Measurements from ENCODE around the gene UNC5C. TPM values are rescaled to one million over a fixed set of nuclear protein-coding genes. Genes with fewer than 3 reads are reported as not detected.

UNC5C gene
- total RNA-seq, 4 donors from 2014 or later: 3.3 to 21.6 (median 7.9) TPM

- Histone ChIP-seq H3K27me3 (no peaks in the 10 kb centered on the region), H3K27ac (no peak overlapping the region), H3K4me1 (no peaks in the 10 kb centered on the region), H3K36me3 (no peaks in the 10 kb centered on the region), H3K9me3 (no peaks in the 10 kb centered on the region), H3K4me3 (no peak overlapping the region)
- DNase-seq: no peak
- intact Hi-C loops (cut with DNase I; ENCODE audit: low total_unique reads): no loop called here
- TF ChIP-seq POLR2A (IDR thresholded peaks at IDR 0.05): no peak
- TF ChIP-seq, protein P1, sequence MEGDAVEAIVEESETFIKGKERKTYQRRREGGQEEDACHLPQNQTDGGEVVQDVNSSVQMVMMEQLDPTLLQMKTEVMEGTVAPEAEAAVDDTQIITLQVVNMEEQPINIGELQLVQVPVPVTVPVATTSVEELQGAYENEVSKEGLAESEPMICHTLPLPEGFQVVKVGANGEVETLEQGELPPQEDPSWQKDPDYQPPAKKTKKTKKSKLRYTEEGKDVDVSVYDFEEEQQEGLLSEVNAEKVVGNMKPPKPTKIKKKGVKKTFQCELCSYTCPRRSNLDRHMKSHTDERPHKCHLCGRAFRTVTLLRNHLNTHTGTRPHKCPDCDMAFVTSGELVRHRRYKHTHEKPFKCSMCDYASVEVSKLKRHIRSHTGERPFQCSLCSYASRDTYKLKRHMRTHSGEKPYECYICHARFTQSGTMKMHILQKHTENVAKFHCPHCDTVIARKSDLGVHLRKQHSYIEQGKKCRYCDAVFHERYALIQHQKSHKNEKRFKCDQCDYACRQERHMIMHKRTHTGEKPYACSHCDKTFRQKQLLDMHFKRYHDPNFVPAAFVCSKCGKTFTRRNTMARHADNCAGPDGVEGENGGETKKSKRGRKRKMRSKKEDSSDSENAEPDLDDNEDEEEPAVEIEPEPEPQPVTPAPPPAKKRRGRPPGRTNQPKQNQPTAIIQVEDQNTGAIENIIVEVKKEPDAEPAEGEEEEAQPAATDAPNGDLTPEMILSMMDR (IDR thresholded peaks at IDR 0.05): no peak
Observed at GRCh38 chr4:95256108-95256835, 292.5 kb downstream of the UNC5C start.

GRCh38 chr4:95255396-95256107 is 293.2 kb downstream of the UNC5C start:
- intact Hi-C loops (cut with DNase I; ENCODE audit: low total_unique reads): no loop called here
- no peak for DNase-seq
- Histone ChIP-seq H3K27ac (no peak overlapping the region), H3K4me1 (no peaks in the 10 kb centered on the region), H3K4me3 (no peak overlapping the region), H3K36me3 (no peaks in the 10 kb centered on the region), H3K27me3 (no peaks in the 10 kb centered on the region), H3K9me3 (no peaks in the 10 kb centered on the region)
- TF ChIP-seq, protein P1 (IDR thresholded peaks at IDR 0.05): no peak
- no peak for TF ChIP-seq POLR2A (IDR thresholded peaks at IDR 0.05)

GRCh38 chr4:95251568-95251967 is 297.2 kb downstream of the UNC5C start:
- TF ChIP-seq, protein P1 (IDR thresholded peaks at IDR 0.05): no peak
- no peak for TF ChIP-seq POLR2A (IDR thresholded peaks at IDR 0.05)

GRCh38 chr4:95250544-95251137 is 298.1 kb downstream of the UNC5C start:
- TF ChIP-seq, protein P1 (IDR thresholded peaks at IDR 0.05): no peak
- no peak for TF ChIP-seq POLR2A (IDR thresholded peaks at IDR 0.05)

More at GRCh38 chr4:95251568-95251967, 297.2 kb downstream of the UNC5C start:
- Histone ChIP-seq H3K4me1 (no peaks in the 10 kb centered on the region), H3K27me3 (no peaks in the 10 kb centered on the region), H3K36me3 (no peaks in the 10 kb centered on the region), H3K27ac (no peak overlapping the region), H3K9me3 (no peaks in the 10 kb centered on the region), H3K4me3 (no peak overlapping the region)
- intact Hi-C loops (cut with DNase I; ENCODE audit: low total_unique reads): no loop called here
- DNase-seq: no peak

More at GRCh38 chr4:95250544-95251137, 298.1 kb downstream of the UNC5C start:
- intact Hi-C loops (cut with DNase I; ENCODE audit: low total_unique reads): no loop called here
- Histone ChIP-seq H3K27ac (no peak overlapping the region), H3K4me3 (no peak overlapping the region), H3K4me1 (no peaks in the 10 kb centered on the region), H3K27me3 (no peaks in the 10 kb centered on the region), H3K36me3 (no peaks in the 10 kb centered on the region), H3K9me3 (no peaks in the 10 kb centered on the region)
- DNase-seq: no peak

All from uterus (tissue), 4 donors.